Dermis blood vessel endothelial cell (primary cell): ENCODE data around the gene ZNF823. TPM values are rescaled to one million over a fixed set of nuclear protein-coding genes. Genes with fewer than 3 reads are reported as not detected.

Experiments
- DNase-seq: peaks from one replicate; pipeline ENCODE4 v3.0.0; 2010
- total RNA-seq: library from RNA; depleted of rRNA; stranded (reverse); fragments of >200 nt; gene quantifications from 2 replicates; pipeline ENCODE4 v1.2.3, GENCODE V29; 2014

Gene ZNF823
- total RNA-seq, 1 donor from 2014 or later, result 15.1 TPM

- peak; percentile 4 for DNase-seq
These were observed 2.0 kb downstream of the ZNF823 start for GRCh38 chr19:11736696-11737095.

- no peak for DNase-seq
These were observed 3.4 kb downstream of the ZNF823 start for GRCh38 chr19:11735375-11735774.

- no peak for DNase-seq
These were observed 9.2 kb downstream of the ZNF823 start for GRCh38 chr19:11729586-11729985.

- no peak for DNase-seq
These were observed 16.3 kb downstream of the ZNF823 start for GRCh38 chr19:11722414-11722813.

GRCh38 chr19:11721681-11722080 is 17.1 kb downstream of the ZNF823 start:
- no peak for DNase-seq

GRCh38 chr19:11710313-11710712 is 28.4 kb downstream of the ZNF823 start:
- DNase-seq, result no peak

DNA sequence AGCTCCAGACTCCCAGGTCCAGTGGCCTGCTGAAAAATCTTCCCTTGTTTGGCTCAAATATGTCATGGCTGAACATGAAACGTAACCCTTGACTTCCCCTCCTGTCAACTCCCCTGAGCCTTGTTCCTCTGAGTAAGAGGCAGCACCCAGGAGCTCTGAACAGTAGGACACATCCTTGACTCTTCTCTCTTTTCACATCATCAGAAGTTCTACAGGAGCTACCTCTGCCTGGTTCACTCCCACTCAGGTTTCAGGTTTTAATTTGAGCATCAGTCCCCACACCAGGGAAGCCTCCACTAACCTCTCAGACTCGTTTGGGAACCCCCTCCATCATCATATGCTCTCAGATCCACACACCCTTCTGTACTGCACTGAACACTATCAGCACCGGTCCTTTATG is 30.3 kb downstream of the ZNF823 start:
- DNase-seq, result no peak

- no peak for DNase-seq
These were observed 33.3 kb downstream of the ZNF823 start for GRCh38 chr19:11705474-11705873.

- DNase-seq, result no peak
These were observed 34.1 kb downstream of the ZNF823 start for GRCh38 chr19:11704626-11705025.

DNA sequence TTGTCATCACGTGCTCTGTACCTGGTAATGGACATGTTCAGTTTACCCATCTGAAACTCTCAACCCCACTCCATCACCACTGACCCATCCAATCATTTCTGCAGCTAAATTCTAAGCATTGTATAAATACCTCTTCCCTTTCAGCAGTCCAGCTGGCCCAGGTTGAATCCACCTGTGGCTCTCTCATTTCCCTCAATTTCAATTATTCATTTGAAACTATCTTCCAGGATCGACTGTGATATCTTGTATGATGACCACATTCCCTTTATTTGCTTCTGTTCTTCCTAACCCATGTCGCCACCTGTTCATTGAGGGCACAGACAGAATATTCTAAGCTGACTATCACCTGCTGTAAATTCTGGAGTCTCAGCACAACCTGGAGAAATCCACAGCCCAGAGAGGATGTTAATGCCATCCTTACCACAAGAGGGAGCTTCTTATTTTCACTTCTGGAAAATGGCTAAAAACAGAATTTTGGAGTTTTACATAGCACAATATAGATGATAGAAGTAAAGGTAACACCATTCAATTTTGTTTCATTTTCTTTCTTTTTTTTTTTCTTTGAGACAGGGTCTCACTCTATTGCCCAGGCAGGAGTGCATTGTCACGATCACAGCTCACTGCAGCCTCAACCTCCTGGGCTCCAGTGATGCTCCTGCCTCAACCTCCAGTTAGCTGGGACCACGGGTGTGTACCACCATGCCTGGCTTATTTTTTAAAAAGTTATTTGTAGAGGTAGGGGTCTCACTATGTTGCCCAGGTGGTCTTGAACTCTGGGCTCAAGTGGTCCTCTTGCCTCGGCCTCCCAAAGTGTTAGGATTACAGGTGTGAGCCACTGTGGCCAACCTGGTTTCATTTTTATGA is 38.6 kb downstream of the ZNF823 start:
- peak; percentile 68 for DNase-seq

DNA sequence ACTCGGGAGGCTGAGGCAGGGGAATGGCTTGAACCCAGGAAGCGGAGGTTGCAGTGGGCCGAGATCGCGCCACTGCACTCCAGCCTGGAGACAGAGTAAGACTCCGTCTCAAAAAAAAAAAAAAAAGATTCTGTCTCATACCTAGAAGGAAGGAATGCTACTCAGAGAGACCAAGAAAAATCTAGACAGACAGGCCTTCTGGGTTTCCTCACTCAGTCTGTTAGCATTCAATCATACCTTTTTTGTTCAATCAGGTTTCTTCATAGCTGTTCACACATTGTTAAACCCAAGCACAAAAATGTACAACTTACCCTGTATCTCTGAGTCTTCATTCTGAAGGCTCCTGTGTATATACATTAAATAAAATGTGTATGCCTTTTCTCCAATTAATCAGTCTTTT is 40.5 kb downstream of the ZNF823 start:
- DNase-seq, result no peak

GRCh38 chr19:11697284-11697855 is 41.4 kb downstream of the ZNF823 start:
- DNase-seq, result no peak

DNA sequence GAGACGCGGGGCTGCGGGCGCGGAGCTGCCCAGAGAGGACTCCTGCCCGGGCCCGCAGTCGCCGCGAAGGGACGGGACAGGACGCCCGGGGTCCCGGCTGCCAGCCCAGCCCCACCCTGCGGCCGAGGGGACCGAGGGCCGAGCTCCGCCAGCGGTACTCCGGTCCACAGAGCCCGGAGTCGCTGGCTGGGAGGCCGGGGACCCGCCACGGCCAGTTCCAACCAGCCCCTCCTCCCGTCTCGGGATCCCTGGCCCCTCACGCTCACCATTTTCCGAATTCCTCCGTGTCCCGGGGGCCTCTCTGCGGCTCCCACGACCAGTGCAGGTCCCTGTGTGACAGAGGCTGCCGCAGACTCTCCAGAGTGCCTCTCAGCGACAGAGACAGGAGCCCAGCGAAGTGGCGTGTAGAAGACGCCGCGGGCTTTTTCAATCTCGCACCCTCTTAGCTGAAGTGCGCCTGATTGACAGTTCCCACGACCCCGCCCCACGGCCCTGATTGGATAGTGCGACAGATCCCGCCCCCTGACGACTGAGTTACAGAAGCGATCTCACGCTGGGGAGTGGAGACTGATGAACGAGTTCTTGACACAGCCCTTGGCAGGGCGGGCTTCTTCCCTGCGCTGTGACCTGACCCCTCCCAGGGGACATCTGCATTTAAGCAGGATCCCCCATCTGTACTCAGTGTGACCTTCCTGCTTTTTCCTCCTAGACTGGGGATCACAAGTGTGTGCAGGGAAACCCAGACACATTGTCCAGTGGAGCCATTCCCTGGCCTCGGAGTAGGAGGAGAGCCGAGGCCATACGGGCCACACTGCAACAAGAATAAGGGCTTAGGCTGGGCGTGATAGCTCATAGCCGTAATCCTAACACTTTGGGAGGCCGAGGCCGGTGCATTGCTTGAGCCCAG is 44.0 kb downstream of the ZNF823 start:
- peak; percentile 92 for DNase-seq

GRCh38 chr19:11693505-11694499 is 44.9 kb downstream of the ZNF823 start:
- DNase-seq, result peak; percentile 10

DNA sequence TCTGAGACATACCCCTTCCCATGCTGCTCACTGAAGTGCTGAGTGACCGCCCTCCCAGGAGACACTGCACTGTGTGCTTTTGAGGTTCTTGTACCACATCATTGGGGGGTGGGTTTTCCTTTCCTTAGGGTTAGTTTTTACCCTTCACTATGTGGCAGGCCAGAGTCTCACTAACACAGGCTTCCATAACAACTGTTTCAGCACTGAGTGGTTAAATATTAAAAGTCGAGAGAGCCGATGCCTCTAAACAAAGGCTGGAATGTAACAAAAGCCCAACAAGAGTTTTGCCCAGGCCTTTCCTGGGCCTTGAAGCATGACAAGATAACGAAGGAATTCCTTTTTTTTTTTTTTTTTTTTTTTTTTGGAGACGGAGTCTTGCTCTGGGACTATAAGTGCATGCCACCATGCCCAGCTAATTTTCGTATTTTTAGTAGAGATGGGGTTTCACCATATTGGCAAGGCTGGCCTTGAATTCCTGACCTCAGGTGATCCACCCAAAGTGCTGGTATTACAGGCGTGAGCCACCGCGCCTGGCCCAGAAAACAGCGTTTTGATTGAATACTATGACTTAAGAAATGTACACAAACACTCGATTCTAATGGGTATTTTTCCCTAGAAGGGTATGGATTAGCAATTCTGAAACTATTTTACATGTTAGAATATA is 46.5 kb downstream of the ZNF823 start:
- no peak for DNase-seq

GRCh38 chr19:11685676-11686650 is 52.8 kb downstream of the ZNF823 start:
- no peak for DNase-seq

DNA sequence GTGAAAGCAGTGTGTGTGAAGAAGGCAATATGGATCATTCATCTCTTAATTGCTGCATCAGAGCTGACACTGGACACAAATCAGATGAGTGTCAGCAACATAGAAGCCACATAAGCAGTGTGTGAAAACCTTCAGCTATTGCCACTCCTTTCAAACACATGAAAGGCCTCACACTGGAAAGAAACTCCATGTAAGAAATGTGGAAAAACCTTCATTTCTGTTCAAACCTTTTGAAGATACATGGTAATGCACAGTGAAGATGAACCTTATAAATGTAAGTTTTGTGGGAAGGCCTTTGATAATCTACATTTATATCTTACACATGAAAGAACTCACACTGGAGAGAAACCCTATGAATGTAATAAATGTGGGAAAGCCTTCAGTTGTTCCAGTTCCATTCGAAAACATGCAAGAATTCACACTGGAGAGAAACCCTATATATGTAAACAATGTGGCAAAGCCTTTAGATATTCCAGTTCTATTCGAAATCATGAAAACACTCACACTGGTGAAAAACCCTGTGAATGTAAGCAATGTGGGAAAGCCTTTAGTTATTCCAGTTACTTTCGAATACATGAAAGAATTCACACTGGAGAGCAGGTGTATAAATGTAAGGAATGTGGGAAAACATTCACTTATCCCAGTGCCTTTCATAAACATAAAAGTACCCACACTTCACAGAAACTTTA is 53.6 kb downstream of the ZNF823 start:
- DNase-seq, result no peak

DNA sequence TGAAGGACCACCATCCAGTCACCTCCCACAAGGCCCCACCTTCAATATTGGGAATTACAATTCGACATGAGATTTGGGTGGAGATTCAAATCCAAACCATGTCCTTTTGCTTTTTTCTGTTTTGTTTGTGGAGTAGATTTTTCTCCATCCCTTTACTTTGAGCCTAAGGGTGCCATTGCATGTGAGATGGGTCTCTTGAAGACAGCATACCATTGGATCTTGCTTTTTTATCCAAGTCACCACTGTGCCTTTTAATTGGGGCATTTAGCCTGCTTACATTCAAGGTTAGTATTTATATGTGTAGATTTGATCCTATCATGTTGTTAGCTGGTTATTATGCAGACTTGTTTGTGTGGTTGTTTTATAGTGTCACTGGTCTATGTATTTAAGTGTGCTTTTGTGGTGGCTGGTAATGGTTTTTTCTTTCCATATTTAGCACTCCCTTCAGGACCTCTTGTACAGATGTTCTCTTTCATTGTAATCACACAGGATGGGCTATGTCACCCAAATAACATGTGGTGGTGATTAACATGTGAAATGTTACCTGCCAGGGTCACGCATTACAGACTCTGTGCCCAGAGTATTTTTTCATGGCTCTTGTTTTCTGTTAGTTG is 58.0 kb downstream of the ZNF823 start:
- DNase-seq, result no peak

DNA sequence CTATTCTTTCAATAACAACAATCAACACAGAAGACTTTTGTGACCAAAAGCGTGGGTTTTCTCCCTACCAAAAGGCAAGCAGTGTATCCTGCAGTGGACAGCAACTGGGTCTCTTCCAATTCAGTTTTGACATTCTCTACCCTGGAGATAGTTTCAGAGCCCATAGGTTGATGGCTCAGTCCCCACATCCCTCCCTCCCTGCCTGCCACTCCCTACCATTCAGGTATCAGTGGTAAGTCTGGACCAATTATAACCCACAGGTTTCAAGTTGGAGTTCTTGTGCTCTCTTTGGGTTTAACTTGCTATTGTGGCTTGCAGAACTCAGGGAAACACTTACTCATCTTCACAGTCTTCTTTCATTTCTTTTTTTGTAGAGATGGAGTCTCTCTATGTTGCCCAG is 60.2 kb downstream of the ZNF823 start:
- DNase-seq, result no peak
